ENCODE measurements around the gene ACLY.

Gene ACLY

DNA sequence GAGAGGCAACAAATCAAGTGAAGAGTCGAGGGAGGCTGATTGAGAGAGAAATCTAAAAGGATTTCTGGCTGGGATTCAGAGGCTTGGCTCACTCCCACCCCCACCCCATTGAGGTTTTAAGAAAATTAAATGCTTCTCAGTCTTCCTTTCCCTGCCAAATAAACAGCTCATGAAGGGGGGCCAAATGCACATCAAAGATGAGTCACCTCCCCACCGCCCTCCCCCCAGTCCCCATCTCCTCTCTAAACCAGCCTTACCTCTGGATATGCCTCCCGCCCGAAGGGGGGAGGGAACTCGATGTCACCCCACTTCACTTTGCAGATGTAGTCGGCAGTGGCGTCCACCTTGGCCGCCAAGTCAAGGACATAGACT lies 11.6 kb downstream of the ACLY start:
- Histone ChIP-seq H3K27ac (ENCODE audit: extremely low read depth, low read depth, low read length) (no peak overlapping the region), H3K4me1 (ENCODE audit: control insufficient read depth, insufficient read depth, low read length) (no peaks in the 10 kb centered on the region), H3K4me3 (ENCODE audit: low read depth, low read length) (no peak overlapping the region), H3K36me3 (ENCODE audit: control insufficient read depth in 2 of 2, insufficient read depth in 1 of 2, low read length in 2 of 2) (peaks cover 63 to 97% of the 10 kb centered on the region in 2 experiments), H3K9me3 (ENCODE audit: control insufficient read depth, insufficient read depth, low read depth, low read length) (no peaks in the 10 kb centered on the region)
- ChIA-PET POLR2A (interaction anchor here (0.6 to 4.6 kb wide), 2 partner anchors 11 to 212 kb away, joined by 4 to 26 read pairs; partner anchors contain the start of gene ACLY), CTCF (interaction anchor here (0.6 kb wide), 1 partner anchor 53 kb away, joined by 4 read pairs; no protein-coding TSS in a partner anchor)
- no peak for TF ChIP-seq REST (tag by site-specific recombination; IDR thresholded peaks at IDR 0.05)
- peak; percentile 54 for TF ChIP-seq WT1 (tag by site-specific recombination; IDR thresholded peaks at IDR 0.05)
- no peak for TF ChIP-seq ZNF23 (tag by site-specific recombination; IDR thresholded peaks at IDR 0.05; ENCODE audit: borderline replicate concordance)
- no peak for TF ChIP-seq ZNF664 (tag by site-specific recombination; IDR thresholded peaks at IDR 0.05)
- TF ChIP-seq GLIS2 (tag by site-specific recombination; IDR thresholded peaks at IDR 0.05), result no peak
- TF ChIP-seq ZNF398 (tag by site-specific recombination; IDR thresholded peaks at IDR 0.05), result 0 out of 2 replicates have a peak, but pooled peaks have one; percentile 13
- TF ChIP-seq FEZF1 (tag by site-specific recombination; IDR thresholded peaks at IDR 0.05), result peak; percentile 65
- no peak for TF ChIP-seq ZNF10 (tag by site-specific recombination; IDR thresholded peaks at IDR 0.05)
- TF ChIP-seq ZNF621 (tag by site-specific recombination; IDR thresholded peaks at IDR 0.05), result no peak
- TF ChIP-seq ZNF707 (tag by site-specific recombination; IDR thresholded peaks at IDR 0.05), result no peak
- TF ChIP-seq ZSCAN23 (tag by site-specific recombination; IDR thresholded peaks at IDR 0.05), result no peak
- TF ChIP-seq TRIM28 (IDR thresholded peaks at IDR 0.05; ENCODE audit: borderline replicate concordance, low read length), result no peak
- TF ChIP-seq ZXDB (tag by site-specific recombination; IDR thresholded peaks at IDR 0.05), result no peak
- no peak for TF ChIP-seq ZBTB7A (tag by site-specific recombination; IDR thresholded peaks at IDR 0.05; ENCODE audit: low read depth)

DNA sequence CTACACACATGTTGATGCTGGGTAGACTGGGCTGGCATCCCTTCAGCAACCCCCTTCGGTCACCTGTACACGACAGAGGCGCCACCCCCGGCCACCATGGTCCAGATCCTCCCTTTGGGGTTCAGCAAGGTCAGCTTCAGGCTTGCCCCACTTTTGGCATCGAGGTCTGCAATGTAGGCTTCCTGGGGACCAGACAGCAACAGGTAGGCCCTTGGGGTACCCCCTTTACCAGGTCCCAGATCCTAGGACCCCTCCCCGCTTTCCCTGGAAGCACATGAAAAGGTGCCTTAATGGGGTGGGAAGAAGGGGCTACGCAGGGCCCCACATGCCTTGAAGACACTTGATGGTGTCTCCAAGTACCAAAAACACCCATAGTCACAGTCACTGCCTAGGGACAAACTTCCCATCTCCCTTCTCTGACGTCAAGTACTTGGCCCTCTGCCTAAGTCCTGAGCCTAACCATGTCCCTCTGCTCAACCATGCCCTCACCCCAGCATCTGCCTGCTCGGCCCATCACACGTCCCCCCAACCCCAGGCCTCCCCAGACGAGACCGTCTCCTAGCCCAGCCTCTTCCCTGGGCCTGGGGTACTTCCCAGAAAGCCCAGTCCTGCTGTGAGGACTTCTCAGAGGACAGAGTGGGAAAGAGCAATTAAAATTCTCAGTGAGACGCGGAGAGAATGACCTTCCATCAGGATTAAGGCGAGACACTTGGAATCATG lies 12.1 kb downstream of the ACLY start:
- H3K27ac ChIP-seq (ENCODE audit: extremely low read depth, low read depth, low read length), result no peak overlapping the region
- no peaks in the 10 kb centered on the region for H3K9me3 ChIP-seq (ENCODE audit: control insufficient read depth, insufficient read depth, low read depth, low read length)
- H3K4me3 ChIP-seq (ENCODE audit: low read depth, low read length), result no peak overlapping the region
- H3K4me1 ChIP-seq (ENCODE audit: control insufficient read depth, insufficient read depth, low read length), result no peaks in the 10 kb centered on the region
- ChIA-PET POLR2A (interaction anchor here (4.6 kb wide), 1 partner anchor 12 kb away, joined by 26 read pairs; the partner anchor contains the start of gene ACLY), CTCF (no interaction called here)
- H3K36me3 ChIP-seq (ENCODE audit: control insufficient read depth in 2 of 2, insufficient read depth in 1 of 2, low read length in 2 of 2), result peaks cover 64 to 97% of the 10 kb centered on the region in 2 experiments
- TF ChIP-seq ZBTB7A (tag by site-specific recombination; IDR thresholded peaks at IDR 0.05; ENCODE audit: low read depth) (no peak), ZSCAN23 (tag by site-specific recombination; IDR thresholded peaks at IDR 0.05) (no peak), TSHZ1 (tag by site-specific recombination; IDR thresholded peaks at IDR 0.05; ENCODE audit: borderline replicate concordance) (no peak), KLF9 (tag by site-specific recombination; IDR thresholded peaks at IDR 0.05; ENCODE audit: low read depth) (no peak), TCF7L2 (IDR thresholded peaks at IDR 0.05; ENCODE audit: borderline replicate concordance, low read depth, low read length) (no peak), HOXD13 (CRISPR knock-in tag; IDR thresholded peaks at IDR 0.05; ENCODE audit: borderline replicate concordance) (no peak), SETDB1 (IDR thresholded peaks at IDR 0.05; ENCODE audit: insufficient read length, low read length) (no peak)
- TF ChIP-seq, protein P1, sequence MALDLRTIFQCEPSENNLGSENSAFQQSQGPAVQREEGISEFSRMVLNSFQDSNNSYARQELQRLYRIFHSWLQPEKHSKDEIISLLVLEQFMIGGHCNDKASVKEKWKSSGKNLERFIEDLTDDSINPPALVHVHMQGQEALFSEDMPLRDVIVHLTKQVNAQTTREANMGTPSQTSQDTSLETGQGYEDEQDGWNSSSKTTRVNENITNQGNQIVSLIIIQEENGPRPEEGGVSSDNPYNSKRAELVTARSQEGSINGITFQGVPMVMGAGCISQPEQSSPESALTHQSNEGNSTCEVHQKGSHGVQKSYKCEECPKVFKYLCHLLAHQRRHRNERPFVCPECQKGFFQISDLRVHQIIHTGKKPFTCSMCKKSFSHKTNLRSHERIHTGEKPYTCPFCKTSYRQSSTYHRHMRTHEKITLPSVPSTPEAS (tag by site-specific recombination; IDR thresholded peaks at IDR 0.05), result no peak
- TF ChIP-seq, protein P2, sequence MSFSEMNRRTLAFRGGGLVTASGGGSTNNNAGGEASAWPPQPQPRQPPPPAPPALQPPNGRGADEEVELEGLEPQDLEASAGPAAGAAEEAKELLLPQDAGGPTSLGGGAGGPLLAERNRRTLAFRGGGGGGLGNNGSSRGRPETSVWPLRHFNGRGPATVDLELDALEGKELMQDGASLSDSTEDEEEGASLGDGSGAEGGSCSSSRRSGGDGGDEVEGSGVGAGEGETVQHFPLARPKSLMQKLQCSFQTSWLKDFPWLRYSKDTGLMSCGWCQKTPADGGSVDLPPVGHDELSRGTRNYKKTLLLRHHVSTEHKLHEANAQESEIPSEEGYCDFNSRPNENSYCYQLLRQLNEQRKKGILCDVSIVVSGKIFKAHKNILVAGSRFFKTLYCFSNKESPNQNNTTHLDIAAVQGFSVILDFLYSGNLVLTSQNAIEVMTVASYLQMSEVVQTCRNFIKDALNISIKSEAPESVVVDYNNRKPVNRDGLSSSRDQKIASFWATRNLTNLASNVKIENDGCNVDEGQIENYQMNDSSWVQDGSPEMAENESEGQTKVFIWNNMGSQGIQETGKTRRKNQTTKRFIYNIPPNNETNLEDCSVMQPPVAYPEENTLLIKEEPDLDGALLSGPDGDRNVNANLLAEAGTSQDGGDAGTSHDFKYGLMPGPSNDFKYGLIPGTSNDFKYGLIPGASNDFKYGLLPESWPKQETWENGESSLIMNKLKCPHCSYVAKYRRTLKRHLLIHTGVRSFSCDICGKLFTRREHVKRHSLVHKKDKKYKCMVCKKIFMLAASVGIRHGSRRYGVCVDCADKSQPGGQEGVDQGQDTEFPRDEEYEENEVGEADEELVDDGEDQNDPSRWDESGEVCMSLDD (tag by site-specific recombination; IDR thresholded peaks at IDR 0.05), result no peak

All from HEK293 (cell line).